ENCODE data around the gene ZFP36L1.

Gene ZFP36L1

GRCh38 chr14:68792979-68793733 lies at the start of gene ZFP36L1:
ZFP36L1 (minus strand) TSS chr14:68793067; CDS start chr14:68792938, 129 bp downstream.
- peak; percentile 90 for DNase-seq

GRCh38 chr14:68842298-68842697 lies 49.4 kb upstream of the ZFP36L1 start:
- DNase-seq = no peak

GRCh38 chr14:68841016-68841809 lies 48.3 kb upstream of the ZFP36L1 start:
- DNase-seq = no peak

DNA sequence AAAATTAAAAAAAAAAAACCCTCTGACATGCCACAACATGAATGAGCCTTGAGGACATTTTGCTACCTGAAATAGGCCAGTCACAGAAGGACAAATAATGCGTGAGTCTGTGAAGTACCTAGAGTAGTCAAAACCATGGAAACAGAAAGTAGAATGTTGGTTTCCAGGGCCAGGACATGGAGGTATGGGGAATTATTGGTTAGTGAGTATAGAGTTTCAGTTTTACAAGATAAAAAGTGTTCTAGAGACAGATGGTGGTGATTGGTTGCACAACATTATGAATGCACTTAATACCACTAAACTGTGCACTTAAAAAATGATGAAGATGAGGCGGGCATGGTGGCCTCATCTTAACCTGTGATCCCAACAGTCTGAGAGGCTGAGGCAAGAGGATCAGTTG lies 47.6 kb upstream of the ZFP36L1 start:
- DNase-seq = no peak

DNA sequence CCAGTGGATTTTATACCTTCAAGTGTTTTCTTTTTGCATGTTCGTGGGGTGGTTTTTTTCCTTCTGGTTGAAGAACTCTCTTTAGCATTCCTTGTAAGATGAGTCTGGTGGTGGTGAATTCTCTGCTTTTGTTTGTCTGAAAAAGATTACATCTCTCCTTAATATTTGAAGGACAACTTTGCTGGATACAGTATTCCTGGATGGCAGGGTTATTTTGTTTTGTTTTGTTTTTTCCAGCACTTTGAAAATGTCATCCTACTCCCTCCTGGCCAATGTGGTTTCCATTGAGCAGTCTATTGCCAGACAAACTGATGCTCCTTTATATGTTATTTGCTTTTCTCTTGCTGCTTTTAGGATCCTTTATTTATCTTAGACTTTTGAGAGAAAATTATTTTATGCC lies 43.2 kb upstream of the ZFP36L1 start:
- DNase-seq = no peak

DNA sequence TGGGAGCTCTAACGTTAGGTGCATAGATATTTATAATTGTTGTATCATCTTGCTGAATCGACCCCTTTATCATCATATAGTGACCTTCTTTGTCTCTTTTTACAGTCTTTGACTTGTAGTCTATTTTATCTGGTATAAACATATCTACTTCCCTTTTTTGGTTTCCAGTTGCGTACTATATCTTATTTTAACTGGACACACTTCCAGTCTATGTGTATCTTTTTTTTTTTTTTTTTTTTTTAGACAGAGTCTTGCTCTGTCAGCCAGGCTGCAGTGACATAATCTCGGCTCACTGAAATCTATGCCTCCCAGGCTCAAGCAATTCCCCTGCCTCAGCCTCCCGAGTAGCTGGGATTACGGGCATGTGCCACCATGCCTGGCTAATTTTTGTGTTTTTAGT lies 41.9 kb upstream of the ZFP36L1 start:
- DNase-seq = no peak

GRCh38 chr14:68828698-68829097 lies 35.8 kb upstream of the ZFP36L1 start:
- no peak for DNase-seq

DNA sequence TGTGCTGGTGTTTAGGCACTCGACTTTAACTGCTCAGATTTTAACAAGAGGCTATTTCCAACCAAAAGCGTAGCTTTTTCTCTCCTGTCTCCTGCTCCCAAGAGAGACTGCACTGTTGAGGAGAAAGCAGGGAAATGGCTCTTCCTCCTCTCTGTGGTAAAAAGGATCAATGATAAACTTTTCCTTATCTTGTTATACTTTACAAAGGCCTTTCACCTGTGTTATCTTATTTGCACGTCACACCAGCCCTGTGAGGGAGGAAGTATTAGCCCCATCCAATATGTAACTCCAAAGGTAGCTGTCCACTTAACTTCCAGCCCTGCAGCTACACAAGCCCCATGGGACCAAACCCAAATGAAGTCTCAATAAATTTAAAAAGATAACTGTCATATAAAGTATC lies 32.9 kb upstream of the ZFP36L1 start:
- DNase-seq = no peak

DNA sequence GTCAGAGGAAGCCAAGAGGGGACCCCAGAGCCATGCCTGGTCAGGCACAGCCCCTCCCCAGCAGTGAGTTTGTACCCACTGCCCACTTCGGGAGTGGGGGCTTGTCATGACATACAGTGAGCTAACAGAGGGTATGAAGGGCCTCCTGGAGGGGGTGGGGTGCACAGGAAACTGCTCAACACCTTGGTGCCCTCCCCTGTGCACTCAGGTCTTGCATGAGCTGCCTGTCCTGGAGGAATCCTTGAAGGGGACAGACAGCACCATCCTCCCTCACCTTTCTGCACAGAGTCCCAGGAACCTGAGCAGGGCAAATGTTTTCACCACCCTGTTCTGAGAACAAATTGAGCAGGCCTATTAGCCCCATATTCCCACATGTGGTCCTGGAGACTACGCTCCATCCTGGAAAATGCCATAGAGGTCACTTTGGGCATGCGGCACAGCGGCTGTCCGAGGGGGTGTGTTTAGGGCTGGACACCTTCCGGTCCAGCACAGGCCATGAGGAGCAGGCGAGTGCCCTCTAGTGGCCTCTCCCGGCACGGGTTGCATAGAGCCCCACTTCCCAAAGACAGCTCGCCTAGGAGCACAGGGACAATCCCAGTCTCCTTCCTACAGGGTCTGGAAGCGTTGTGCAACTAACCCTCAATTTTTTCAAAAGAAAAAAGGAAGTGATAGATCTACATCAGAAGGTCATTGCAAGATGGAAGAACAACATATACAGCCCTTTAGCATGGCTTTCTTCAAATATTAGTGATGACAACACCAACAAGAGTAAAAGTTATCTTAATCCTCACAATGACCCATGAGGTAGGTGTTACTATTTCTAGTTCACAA lies 31.9 kb upstream of the ZFP36L1 start:
- no peak for DNase-seq

GRCh38 chr14:68824207-68824516 lies 31.3 kb upstream of the ZFP36L1 start:
- DNase-seq = no peak

DNA sequence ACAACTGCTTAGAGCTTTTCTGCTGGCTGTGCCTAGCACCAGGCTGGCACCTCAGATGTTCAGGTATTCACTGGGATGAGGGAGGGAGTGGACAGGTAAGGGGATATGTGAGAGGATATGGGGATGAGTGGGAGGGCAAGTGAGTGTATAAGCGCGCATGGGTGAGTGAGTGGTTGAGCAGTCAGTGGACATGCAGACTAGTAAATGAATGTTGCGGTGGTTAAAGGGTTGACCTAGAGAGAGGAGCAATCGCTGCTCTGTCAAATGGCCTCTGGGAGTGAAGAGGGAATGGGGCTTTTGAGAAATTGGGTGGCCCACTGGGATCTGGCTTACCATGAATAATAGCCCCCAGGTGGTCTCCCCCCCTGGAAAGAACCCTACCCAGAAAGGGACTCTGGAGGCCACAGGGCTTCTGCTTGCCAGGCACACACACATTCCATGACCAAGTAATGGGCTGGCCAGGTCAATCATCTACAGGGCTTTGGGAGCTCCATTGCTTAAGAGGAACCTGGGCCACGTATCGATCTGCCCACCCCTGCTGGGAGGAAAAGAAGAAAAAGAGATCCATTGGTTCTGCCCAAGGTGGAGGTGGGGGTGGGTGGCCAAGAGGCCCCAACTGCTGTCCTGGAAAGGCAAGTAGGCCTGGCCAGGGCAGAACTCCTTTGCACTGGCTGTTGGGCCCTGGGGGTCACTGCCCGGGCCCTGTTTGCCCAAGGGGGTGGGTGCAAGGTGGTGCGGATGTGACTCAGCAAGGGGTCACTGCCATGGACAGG lies 30.8 kb upstream of the ZFP36L1 start:
- DNase-seq = no peak

DNA sequence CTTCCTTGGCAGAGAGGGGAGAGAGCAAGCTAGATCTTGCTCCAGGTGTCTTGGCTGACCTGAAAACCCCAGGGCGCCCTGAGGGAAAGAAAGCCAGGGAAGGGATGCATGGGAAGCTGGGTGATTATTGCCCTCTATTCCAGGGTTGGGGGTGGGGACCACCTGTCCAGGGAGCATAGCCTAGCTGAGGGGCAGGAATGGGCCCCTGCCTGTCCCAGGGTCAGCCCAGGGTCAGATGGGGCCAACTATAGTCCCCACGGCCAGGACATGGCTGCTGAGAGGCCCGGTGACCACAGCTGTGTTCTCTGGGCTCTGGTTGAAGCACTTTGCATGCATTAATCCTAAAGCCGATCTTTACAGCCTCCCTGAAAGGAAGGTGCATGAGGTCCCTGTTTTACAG lies 30.1 kb upstream of the ZFP36L1 start:
- no peak for DNase-seq

DNA sequence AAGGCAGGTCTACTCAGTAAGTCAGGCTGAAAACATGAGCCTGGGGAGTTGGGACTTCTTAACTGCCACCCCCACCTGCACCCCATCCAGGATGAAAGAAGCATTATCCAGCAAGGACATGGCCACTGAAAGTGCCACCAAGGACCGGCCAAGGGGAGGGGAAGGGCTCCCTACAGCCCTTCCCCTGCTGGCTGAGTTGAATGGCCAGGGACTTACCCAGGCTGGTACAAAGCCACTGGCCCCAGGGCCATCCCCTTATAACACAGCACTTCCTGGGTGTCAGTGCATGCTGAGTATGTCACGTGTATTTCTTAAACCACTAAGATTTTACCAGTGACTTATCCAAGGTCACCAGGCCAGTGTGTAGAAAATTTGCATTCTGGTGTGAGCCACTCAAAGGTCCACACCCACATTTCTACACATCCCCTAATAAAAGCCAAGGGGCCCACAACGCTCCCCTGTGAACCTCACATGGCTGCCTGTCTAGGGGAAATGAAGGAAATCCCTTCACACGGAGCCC lies 29.3 kb upstream of the ZFP36L1 start:
- no peak for DNase-seq

DNA sequence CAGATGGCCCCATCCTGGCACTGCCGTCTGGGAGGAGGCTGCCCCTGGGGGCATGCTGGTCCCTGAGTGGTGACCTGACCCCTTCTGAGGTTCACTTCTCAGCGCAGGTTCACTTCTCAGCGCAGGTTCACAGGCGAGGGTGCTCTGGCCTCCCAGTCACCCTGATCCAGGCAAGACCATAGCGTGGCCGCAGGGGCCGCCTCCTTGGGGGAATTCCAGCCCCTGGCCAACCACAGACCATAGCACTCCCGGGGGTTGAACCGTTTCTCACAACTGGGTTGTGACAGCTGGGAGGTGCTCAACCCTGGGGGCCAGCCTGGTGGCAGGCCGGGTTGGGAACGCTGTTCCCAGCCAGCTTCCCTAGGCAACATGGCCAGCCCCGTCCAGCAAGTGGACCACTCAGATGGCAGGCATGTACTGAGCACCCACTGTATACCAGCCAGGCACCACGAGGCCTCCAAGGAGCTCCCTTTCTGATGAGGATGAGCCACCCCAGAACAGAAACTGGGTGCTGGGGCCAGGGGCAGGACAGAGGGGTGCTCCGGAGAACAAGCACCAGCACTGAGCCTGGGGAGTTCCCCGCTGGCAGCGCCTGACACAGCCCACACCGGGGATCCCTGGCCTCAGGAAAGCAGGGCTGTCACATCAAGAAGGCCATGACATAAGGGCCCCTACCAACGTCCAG lies 28.3 kb upstream of the ZFP36L1 start:
- DNase-seq = no peak

DNA sequence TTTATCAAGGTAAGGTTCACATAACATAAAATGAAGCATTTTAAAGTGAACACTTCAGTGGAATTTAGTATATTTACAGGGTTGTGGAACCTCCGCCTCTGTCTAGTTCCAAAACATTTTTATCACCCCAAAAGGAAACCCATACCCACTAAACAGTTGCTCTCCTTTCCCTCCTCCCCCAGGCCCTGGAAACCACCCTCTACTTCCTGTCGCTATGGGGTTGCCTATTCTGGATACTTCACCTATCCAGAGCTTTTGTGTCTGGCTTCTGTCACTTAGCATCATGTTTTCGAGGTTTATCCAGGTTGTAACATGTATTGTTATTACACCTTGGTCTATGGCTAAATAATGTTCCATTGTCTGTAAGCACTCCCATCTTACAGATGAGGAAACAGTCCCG lies 27.7 kb upstream of the ZFP36L1 start:
- DNase-seq = no peak

GRCh38 chr14:68820119-68820518 lies 27.3 kb upstream of the ZFP36L1 start:
- DNase-seq = no peak

GRCh38 chr14:68819260-68819691 lies 26.4 kb upstream of the ZFP36L1 start:
- peak; percentile 41 for DNase-seq

DNA sequence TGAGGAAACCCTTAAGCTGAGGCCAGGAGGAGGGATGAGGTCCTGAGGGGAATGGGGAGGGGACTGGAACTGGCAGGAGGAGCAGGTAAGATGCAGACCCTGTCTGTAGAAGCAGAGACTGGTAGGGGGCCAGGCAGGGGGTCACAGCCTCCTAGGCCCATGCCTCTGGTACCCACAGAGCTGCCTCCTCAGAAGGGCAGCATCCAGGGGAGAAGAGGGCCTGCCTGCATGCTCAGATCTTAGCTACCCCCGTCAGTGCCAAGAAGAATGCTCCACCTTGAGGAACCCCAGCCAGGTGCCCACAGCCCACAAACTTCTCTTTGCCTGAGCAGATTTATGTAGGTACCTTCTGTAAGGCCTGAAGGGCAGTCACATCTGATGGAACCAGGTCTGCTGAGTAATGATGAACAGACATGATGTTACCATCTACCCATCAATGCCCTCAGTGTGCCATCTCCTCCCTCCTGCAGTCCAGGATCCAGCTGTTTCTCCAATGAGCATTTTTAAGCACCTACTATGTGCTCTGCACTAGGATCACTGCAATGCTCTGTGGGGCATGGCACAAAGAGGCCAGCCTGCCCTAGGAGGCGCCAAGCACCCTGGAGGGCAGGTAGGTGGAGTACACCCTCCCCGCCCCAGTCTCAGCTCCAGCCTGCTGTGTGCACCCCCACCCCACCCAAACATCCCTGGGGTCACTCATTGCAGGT lies 24.8 kb upstream of the ZFP36L1 start:
- no peak for DNase-seq

DNA sequence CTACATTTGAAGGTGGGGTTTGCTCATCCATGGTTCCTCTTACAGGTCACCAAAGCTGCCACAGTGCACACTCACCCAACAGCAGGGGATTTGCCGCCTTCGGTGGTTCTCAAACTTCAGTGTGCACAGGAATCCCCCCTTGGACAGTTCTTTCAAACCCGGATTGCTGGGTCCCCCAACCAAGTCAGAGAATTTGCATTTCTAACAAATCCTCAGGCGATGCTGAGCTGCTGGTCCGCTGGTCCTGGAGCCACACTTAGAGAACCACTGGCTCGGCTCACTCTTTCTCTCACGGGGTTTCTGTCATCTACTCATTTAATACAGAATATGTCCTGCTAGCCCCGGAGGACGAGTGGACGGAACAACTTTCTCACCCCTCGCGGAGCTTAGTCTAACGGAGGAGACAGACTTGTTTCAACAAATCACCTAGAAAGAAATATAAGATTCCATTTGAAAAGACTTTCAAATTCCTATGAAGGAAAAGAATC lies 24.1 kb upstream of the ZFP36L1 start:
- DNase-seq = no peak

DNA sequence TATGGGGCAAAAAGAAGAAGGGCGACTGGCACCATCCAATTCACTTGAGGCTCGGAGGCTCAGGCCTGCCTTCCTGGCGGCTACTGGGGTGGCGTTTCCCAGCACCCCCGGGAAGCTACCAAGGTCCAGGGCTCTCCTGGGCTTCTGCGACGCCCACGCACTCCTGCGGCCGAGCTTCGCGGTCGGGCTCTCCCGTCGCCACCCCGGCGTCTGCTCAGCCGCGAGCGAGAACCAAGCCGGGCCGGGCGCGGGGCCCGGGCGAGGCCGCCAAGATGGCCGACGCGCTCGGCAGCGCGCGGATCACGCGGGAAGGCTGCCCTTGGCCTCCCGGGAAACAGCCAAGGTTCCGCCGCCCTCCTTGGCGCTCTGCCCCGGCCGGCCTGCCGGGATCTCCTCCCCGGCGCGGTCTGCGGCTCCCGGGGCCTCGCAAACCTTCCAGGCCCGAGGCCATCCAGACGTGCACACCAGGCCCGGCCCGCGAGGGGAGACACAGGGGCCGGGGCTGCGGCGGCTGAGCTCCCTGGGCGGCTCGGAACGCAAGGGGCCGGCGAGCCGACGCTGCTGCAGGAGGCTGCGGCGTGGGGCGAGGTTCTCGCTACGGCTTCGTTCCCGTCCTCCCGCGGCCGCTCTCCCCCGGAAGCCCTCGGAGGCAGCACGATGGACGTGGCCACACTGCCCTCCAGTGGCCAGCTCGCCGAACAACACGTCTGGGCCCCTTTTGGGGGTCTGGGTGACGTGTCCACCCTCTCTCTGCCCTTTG lies 23.5 kb upstream of the ZFP36L1 start:
- DNase-seq = peak; percentile 89

Measured in activated naive CD4-positive, alpha-beta T cell treated with anti-CD3 and anti-CD28 coated beads, Interleukin-2, amount 50 U/mL, for 16 hours (primary cell).